HepG2 (cell line): ENCODE data around the gene STAT5A. TPM values are rescaled to one million over a fixed set of nuclear protein-coding genes. Genes with fewer than 3 reads are reported as not detected.

Experiments
- GTF3A ChIP-seq: sonication (generic); formaldehyde crosslinking; conservative IDR thresholded peaks from 2 replicates; pipeline ENCODE4 v1.4.0; 2020; ENCODE audit warnings: mild to moderate bottlenecking, missing genetic modification reagents
- MATR3 ChIP-seq: sonication (generic); formaldehyde crosslinking; IDR thresholded peaks from 2 replicates; pipeline ENCODE4 v1.4.0; 2020; ENCODE audit warnings: missing genetic modification reagents
- MBNL3 ChIP-seq: fragments of 250-450 bp; sonication (Bioruptor Pico); conservative IDR thresholded peaks from 2 replicates; pipeline ENCODE4 v1.8.0; 2022; ENCODE audit warnings: mild to moderate bottlenecking, inconsistent platforms
- MTA3 ChIP-seq: sonication (generic); formaldehyde crosslinking; IDR thresholded peaks from 2 replicates; pipeline ENCODE4 v1.4.0; 2020; ENCODE audit warnings: missing genetic modification reagents
- MTF1 ChIP-seq: sonication (generic); formaldehyde crosslinking; IDR thresholded peaks from 2 replicates; pipeline ENCODE4 v1.5.0; 2020; ENCODE audit warnings: missing genetic modification reagents
- MYC ChIP-seq: sonication (generic); formaldehyde crosslinking; IDR thresholded peaks from 2 replicates; pipeline ENCODE4 v1.9.0; 2021; ENCODE audit warnings: missing genetic modification reagents, borderline replicate concordance
- MYNN ChIP-seq: sonication (generic); formaldehyde crosslinking; IDR thresholded peaks from 2 replicates; pipeline ENCODE4 v1.4.0; 2020; ENCODE audit warnings: mild to moderate bottlenecking, low read depth, missing genetic modification reagents
- NAIF1 ChIP-seq: sonication (generic); formaldehyde crosslinking; IDR thresholded peaks from 2 replicates; pipeline ENCODE4 v1.5.0; 2020; ENCODE audit warnings: mild to moderate bottlenecking, missing genetic modification reagents, borderline replicate concordance
- NR2F2 ChIP-seq: IDR thresholded peaks from 2 replicates; pipeline ENCODE4 v1.6.1; 2012; ENCODE audit warnings: low read depth, inconsistent platforms, borderline replicate concordance
- PHF20 ChIP-seq: sonication (generic); formaldehyde crosslinking; IDR thresholded peaks from 2 replicates; pipeline ENCODE4 v1.5.0; 2020; ENCODE audit warnings: mild to moderate bottlenecking, missing genetic modification reagents
- RFXANK ChIP-seq: IDR thresholded peaks from 2 replicates; pipeline ENCODE4 v1.6.1; 2016
- SP5 ChIP-seq: IDR thresholded peaks from 2 replicates; pipeline ENCODE4 v1.6.1; 2016; ENCODE audit warnings: low read depth, borderline replicate concordance
- TARDBP ChIP-seq: sonication (generic); formaldehyde crosslinking; IDR thresholded peaks from 2 replicates; pipeline ENCODE4 v1.8.0; 2022; ENCODE audit warnings: mild to moderate bottlenecking, missing genetic modification reagents
- TBX3 ChIP-seq: fragments of 450-650 bp; IDR thresholded peaks from 2 replicates; pipeline ENCODE4 v1.6.1; 2017; ENCODE audit warnings: antibody characterized with exemption, mild to moderate bottlenecking, inconsistent platforms, borderline replicate concordance
- ZBTB7B ChIP-seq: sonication (generic); formaldehyde crosslinking; IDR thresholded peaks from 2 replicates; pipeline ENCODE4 v1.4.0; 2020; ENCODE audit warnings: missing genetic modification reagents
- ZNF350 ChIP-seq: sonication (generic); formaldehyde crosslinking; IDR thresholded peaks from 2 replicates; pipeline ENCODE4 v1.4.0; 2020; ENCODE audit warnings: mild to moderate bottlenecking, low read depth, missing genetic modification reagents, borderline replicate concordance
- ZNF567 ChIP-seq: sonication (generic); formaldehyde crosslinking; IDR thresholded peaks from 2 replicates; pipeline ENCODE4 v1.8.1; 2023; ENCODE audit warnings: mild to moderate bottlenecking, missing genetic modification reagents, borderline replicate concordance
- ZNF569 ChIP-seq: sonication (generic); formaldehyde crosslinking; IDR thresholded peaks from 2 replicates; pipeline ENCODE4 v1.5.0; 2020; ENCODE audit warnings: mild to moderate bottlenecking, missing genetic modification reagents, moderate library complexity, borderline replicate concordance
- ZNF652 ChIP-seq: IDR thresholded peaks from 2 replicates; pipeline ENCODE4 v1.6.1; 2016; ENCODE audit warnings: low read depth, borderline replicate concordance
- ZNF777 ChIP-seq: sonication (generic); formaldehyde crosslinking; IDR thresholded peaks from 2 replicates; pipeline ENCODE4 v1.4.0; 2020; ENCODE audit warnings: missing genetic modification reagents
- ZZZ3 ChIP-seq: sonication (generic); formaldehyde crosslinking; IDR thresholded peaks from 2 replicates; pipeline ENCODE4 v1.4.0; 2020; ENCODE audit warnings: missing genetic modification reagents, mild to moderate bottlenecking, borderline replicate concordance
- polyA plus RNA-seq, 8 experiments: library from polyadenylated mRNA; depleted of rRNA in 3 of 8; stranded (reverse) in 7 of 8; unstranded in 1 of 8; fragments of >200 nt; fragmentation: Illumina TruSeq in 4 of 8; extraction: Trizol in 4 of 8; gene quantifications; 2 replicates each; pipeline versions ENCODE4 v1.2.1 to v1.2.3, GENCODE V29; 2011 to 2016; ENCODE audit warnings: low read depth in 4 of 8, missing spikeins in 1 of 8, mixed read lengths in 1 of 8; ENCODE audit not compliant: insufficient read depth in 1 of 8
- total RNA-seq, 5 experiments: library from RNA; depleted of rRNA; stranded (reverse); fragments of >200 nt; fragmentation: Illumina TruSeq; extraction: Trizol; gene quantifications; 2 replicates each; pipeline ENCODE4 v1.2.3, GENCODE V29; 2016; ENCODE audit warnings: low read depth in 1 of 5
- TF ChIP-seq, protein P1 (sequence below): sonication (generic); formaldehyde crosslinking; IDR thresholded peaks from 2 replicates; pipeline ENCODE4 v1.9.0; 2021; ENCODE audit warnings: missing genetic modification reagents, borderline replicate concordance
- TF ChIP-seq, protein P2 (sequence below): sonication (generic); formaldehyde crosslinking; IDR thresholded peaks from 2 replicates; pipeline ENCODE4 v1.4.0; 2020; ENCODE audit warnings: missing genetic modification reagents
- TF ChIP-seq, protein P3 (sequence below): sonication (generic); formaldehyde crosslinking; IDR thresholded peaks from 2 replicates; pipeline ENCODE4 v1.5.1; 2020; ENCODE audit warnings: mild to moderate bottlenecking, missing genetic modification reagents, borderline replicate concordance
- TF ChIP-seq, protein P4 (sequence below): sonication (generic); formaldehyde crosslinking; IDR thresholded peaks from 2 replicates; pipeline ENCODE4 v1.4.0; 2020; ENCODE audit warnings: missing genetic modification reagents

STAT5A gene
- total and polyA plus RNA-seq, 2 of the 13 experiments (the other 11 are each of a cell fraction or from before 2014, with no cell fraction given), result 1.4 to 4.1 TPM

DNA sequence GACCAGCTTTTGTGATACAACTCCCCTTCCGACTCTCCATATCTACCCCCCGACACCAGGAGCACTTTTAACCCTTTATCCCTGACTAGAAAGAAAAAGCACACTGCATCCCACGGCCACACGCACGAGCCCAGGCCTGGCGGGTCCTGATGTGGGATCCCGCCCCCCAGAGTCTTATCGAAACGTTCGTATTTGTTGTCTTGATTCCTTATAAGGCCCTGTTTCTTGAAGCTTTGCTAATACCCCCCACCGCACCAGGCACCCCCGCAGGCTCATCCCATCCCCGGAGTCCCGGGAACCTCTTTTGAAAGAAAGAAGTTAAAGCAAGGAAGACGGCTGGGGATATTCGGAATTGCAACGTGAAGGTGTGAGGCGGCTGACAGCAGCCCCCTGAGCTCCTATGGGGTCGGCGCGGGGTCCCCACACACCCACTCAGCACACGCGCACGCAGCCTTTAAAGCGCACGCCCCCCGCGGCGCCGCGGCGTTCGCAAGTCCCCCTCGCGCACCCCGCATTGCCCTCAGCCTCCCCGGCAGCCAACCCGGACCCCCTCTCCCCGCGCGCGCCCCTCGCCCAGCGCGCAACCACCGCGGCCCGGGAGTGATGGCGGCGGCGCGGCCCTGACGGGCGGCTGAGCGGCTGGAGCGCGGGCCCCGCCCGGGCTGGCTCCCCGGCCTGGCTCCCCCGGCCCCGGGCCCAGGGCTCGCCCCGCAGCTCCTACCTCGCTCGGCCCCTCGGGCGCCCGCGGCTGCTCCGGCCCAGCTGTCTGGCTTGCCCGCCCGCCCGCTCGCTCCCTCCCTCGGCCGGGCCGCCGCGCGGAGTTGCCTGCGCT, 12.6 kb upstream of the STAT5A start (continued):
- TF ChIP-seq GTF3A (CRISPR knock-in tag) (no peak), PHF20 (CRISPR knock-in tag) (no peak), TBX3 (no peak), MYC (CRISPR knock-in tag) (peak; percentile 26; the same call in 1 of the 2 replicates), NAIF1 (no peak), MYNN (CRISPR knock-in tag) (no peak), SP5 (CRISPR knock-in tag) (no peak), ZNF569 (no peak), ZNF350 (CRISPR knock-in tag) (0 out of 2 replicates have a peak, but pooled peaks have one; percentile 32), RFXANK (CRISPR knock-in tag) (no peak), TARDBP (CRISPR knock-in tag) (0 out of 2 replicates have a peak, but pooled peaks have one; percentile 28), MTF1 (CRISPR knock-in tag) (no peak), ZNF567 (no peak), ZNF777 (CRISPR knock-in tag) (no peak), NR2F2 (no peak), MATR3 (no peak), ZNF652 (CRISPR knock-in tag) (peak; percentile 86), ZZZ3 (CRISPR knock-in tag) (no peak), MTA3 (CRISPR knock-in tag) (no peak), MBNL3 (CRISPR knock-in tag) (no peak), ZBTB7B (CRISPR knock-in tag) (peak; percentile 51)
- TF ChIP-seq, protein P1, sequence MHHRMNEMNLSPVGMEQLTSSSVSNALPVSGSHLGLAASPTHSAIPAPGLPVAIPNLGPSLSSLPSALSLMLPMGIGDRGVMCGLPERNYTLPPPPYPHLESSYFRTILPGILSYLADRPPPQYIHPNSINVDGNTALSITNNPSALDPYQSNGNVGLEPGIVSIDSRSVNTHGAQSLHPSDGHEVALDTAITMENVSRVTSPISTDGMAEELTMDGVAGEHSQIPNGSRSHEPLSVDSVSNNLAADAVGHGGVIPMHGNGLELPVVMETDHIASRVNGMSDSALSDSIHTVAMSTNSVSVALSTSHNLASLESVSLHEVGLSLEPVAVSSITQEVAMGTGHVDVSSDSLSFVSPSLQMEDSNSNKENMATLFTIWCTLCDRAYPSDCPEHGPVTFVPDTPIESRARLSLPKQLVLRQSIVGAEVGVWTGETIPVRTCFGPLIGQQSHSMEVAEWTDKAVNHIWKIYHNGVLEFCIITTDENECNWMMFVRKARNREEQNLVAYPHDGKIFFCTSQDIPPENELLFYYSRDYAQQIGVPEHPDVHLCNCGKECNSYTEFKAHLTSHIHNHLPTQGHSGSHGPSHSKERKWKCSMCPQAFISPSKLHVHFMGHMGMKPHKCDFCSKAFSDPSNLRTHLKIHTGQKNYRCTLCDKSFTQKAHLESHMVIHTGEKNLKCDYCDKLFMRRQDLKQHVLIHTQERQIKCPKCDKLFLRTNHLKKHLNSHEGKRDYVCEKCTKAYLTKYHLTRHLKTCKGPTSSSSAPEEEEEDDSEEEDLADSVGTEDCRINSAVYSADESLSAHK (CRISPR knock-in tag), result 0 out of 2 replicates have a peak, but pooled peaks have one; percentile 25
- TF ChIP-seq, protein P2, sequence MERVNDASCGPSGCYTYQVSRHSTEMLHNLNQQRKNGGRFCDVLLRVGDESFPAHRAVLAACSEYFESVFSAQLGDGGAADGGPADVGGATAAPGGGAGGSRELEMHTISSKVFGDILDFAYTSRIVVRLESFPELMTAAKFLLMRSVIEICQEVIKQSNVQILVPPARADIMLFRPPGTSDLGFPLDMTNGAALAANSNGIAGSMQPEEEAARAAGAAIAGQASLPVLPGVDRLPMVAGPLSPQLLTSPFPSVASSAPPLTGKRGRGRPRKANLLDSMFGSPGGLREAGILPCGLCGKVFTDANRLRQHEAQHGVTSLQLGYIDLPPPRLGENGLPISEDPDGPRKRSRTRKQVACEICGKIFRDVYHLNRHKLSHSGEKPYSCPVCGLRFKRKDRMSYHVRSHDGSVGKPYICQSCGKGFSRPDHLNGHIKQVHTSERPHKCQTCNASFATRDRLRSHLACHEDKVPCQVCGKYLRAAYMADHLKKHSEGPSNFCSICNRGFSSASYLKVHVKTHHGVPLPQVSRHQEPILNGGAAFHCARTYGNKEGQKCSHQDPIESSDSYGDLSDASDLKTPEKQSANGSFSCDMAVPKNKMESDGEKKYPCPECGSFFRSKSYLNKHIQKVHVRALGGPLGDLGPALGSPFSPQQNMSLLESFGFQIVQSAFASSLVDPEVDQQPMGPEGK (CRISPR knock-in tag), result peak; percentile 34; the same call in 1 of the 2 replicates
- TF ChIP-seq, protein P3, sequence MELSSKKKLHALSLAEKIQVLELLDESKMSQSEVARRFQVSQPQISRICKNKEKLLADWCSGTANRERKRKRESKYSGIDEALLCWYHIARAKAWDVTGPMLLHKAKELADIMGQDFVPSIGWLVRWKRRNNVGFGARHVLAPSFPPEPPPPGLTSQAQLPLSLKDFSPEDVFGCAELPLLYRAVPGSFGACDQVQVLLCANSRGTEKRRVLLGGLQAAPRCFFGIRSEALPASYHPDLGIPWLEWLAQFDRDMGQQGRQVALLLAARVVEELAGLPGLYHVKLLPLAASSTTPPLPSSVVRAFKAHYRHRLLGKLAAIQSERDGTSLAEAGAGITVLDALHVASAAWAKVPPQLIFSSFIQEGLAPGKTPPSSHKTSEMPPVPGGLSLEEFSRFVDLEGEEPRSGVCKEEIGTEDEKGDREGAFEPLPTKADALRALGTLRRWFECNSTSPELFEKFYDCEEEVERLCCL (CRISPR knock-in tag), result no peak
- TF ChIP-seq, protein P4, sequence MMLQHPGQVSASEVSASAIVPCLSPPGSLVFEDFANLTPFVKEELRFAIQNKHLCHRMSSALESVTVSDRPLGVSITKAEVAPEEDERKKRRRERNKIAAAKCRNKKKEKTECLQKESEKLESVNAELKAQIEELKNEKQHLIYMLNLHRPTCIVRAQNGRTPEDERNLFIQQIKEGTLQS (CRISPR knock-in tag), result no peak
